ENCODE results near the gene RNASEL.

The RNASEL gene

GRCh38 chr1:182587093-182587492, 2.0 kb downstream of the RNASEL start:
- H3K27ac ChIP-seq, result no peak overlapping the region
- no peak for TF ChIP-seq CTCF (IDR thresholded peaks at IDR 0.05)
- TF ChIP-seq ZFX (IDR thresholded peaks at IDR 0.05; ENCODE audit: borderline replicate concordance), result no peak

- no peak for TF ChIP-seq CTCF (IDR thresholded peaks at IDR 0.05)
- H3K27ac ChIP-seq, result no peak overlapping the region
Observed at GRCh38 chr1:182586380-182586779, 2.7 kb downstream of the RNASEL start.

GRCh38 chr1:182584746-182585145, 4.3 kb downstream of the RNASEL start:
- TF ChIP-seq ZFX (IDR thresholded peaks at IDR 0.05; ENCODE audit: borderline replicate concordance), result no peak
- no peak for TF ChIP-seq CTCF (IDR thresholded peaks at IDR 0.05)

GRCh38 chr1:182580736-182581135, 8.3 kb downstream of the RNASEL start:
- no peak overlapping the region for H3K27ac ChIP-seq
- no peak for TF ChIP-seq CTCF (IDR thresholded peaks at IDR 0.05)
- no peak for TF ChIP-seq ZFX (IDR thresholded peaks at IDR 0.05; ENCODE audit: borderline replicate concordance)

More at GRCh38 chr1:182584746-182585145, 4.3 kb downstream of the RNASEL start:
- H3K27ac ChIP-seq, result no peak overlapping the region

GRCh38 chr1:182575540-182576149, 13.4 kb downstream of the RNASEL start:
- TF ChIP-seq ZFX (IDR thresholded peaks at IDR 0.05; ENCODE audit: borderline replicate concordance), result no peak
- TF ChIP-seq CTCF (IDR thresholded peaks at IDR 0.05), result no peak
- H3K27ac ChIP-seq, result no peak overlapping the region

- no peak for TF ChIP-seq CTCF (IDR thresholded peaks at IDR 0.05)
- TF ChIP-seq ZFX (IDR thresholded peaks at IDR 0.05; ENCODE audit: borderline replicate concordance), result no peak
- H3K27ac ChIP-seq, result no peak overlapping the region
Observed at GRCh38 chr1:182574156-182574555, 14.9 kb downstream of the RNASEL start.

- no peak overlapping the region for H3K27ac ChIP-seq
Observed at GRCh38 chr1:182570611-182570970, 18.5 kb downstream of the RNASEL start.

More at GRCh38 chr1:182570611-182570970, 18.5 kb downstream of the RNASEL start:
- TF ChIP-seq CTCF (IDR thresholded peaks at IDR 0.05) (no peak), ZFX (IDR thresholded peaks at IDR 0.05; ENCODE audit: borderline replicate concordance) (no peak)

Measured in 22Rv1 (cell line).